IMR-90 (cell line): Measurements from ENCODE around the gene PCSK2. TPM values are rescaled to one million over a fixed set of nuclear protein-coding genes. Genes with fewer than 3 reads are reported as not detected.

Experiments used
- ATAC-seq: fragments of 200-7000 bp; cut with Tn5 transposase; 2 replicates; pipeline ENCODE4 v1.9.1; 2020; ENCODE audit warnings: low read depth, mild to moderate bottlenecking, moderate library complexity
- BruUV-seq: library from RNA; stranded (reverse); fragments of 400-500 nt; replicated peaks from 2 replicates; lab custom pipeline; 2021; lab: Mats Ljungman, UMichigan
- CTCF ChIA-PET: fragments of 300-600 bp; formaldehyde crosslinking; extraction: SDS; loops from one replicate; lab custom pipeline; 2021; ENCODE audit warnings: antibody characterized with exemption; lab: Yijun Ruan, JAX
- POLR2A ChIA-PET: fragments of 300-600 bp; sonication (Branson Sonifier 250); formaldehyde crosslinking; loops from one replicate; lab custom pipeline; 2022; ENCODE audit warnings: antibody characterized with exemption; ENCODE audit not compliant: unreplicated experiment; lab: Charles Lee
- DNase-seq: peaks from one replicate; pipeline ENCODE4 v3.0.0; 2013
- H2AFZ ChIP-seq: replicated peaks from 2 replicates; pipeline ENCODE3; 2013; ENCODE audit warnings: low read length, mild to moderate bottlenecking; ENCODE audit not compliant: poor library complexity
- H2AK5ac ChIP-seq: 2 replicates; pipeline ENCODE4 v1.6.1; 2013; ENCODE audit warnings: low read depth, low read length, inconsistent platforms
- H2AK9ac ChIP-seq: replicated peaks from 2 replicates; pipeline ENCODE3; 2013; ENCODE audit warnings: mild to moderate bottlenecking, low read depth, low read length, moderate library complexity; ENCODE audit not compliant: poor library complexity
- H2BK120ac ChIP-seq: 2 replicates; pipeline ENCODE4 v1.6.1; 2013; ENCODE audit warnings: low read depth, low read length, inconsistent platforms
- H2BK15ac ChIP-seq: 3 replicates; pipeline ENCODE4 v1.6.1; 2013; ENCODE audit warnings: low read depth, low read length, inconsistent platforms
- H2BK20ac ChIP-seq: 2 replicates; pipeline ENCODE4 v1.6.1; 2013; ENCODE audit warnings: low read depth, mild to moderate bottlenecking, inconsistent platforms, low read length, moderate library complexity
- H2BK5ac ChIP-seq: 2 replicates; pipeline ENCODE4 v1.6.1; 2013; ENCODE audit warnings: mild to moderate bottlenecking, low read depth, low read length, inconsistent platforms; ENCODE audit not compliant: poor library complexity, severe bottlenecking
- H3K14ac ChIP-seq: replicated peaks from 2 replicates; pipeline ENCODE4 v1.6.1; 2013; ENCODE audit warnings: low read depth, low read length, inconsistent platforms
- H3K18ac ChIP-seq: 2 replicates; pipeline ENCODE4 v1.6.1; 2013; ENCODE audit warnings: low read depth, low read length, control low read depth
- H3K23ac ChIP-seq: 2 replicates; pipeline ENCODE4 v1.6.1; 2013; ENCODE audit warnings: low read depth, low read length, inconsistent platforms
- H3K27ac ChIP-seq: 2 replicates; pipeline ENCODE4 v1.5.1; 2013; ENCODE audit warnings: mild to moderate bottlenecking, control low read depth, low read length; ENCODE audit not compliant: insufficient read depth
- H3K27me3 ChIP-seq: 2 replicates; pipeline ENCODE4 v1.6.1; 2013; ENCODE audit warnings: low read length; ENCODE audit not compliant: control insufficient read depth, insufficient read depth
- H3K36me3 ChIP-seq: 2 replicates; pipeline ENCODE4 v1.6.1; 2013; ENCODE audit warnings: low read length, mixed read lengths; ENCODE audit not compliant: control insufficient read depth, insufficient read depth
- H3K4ac ChIP-seq: 2 replicates; pipeline ENCODE4 v1.6.1; 2013; ENCODE audit warnings: low read depth, low read length, inconsistent platforms
- H3K4me1 ChIP-seq: 2 replicates; pipeline ENCODE4 v1.6.1; 2013; ENCODE audit warnings: low read length, mixed read lengths; ENCODE audit not compliant: control insufficient read depth, insufficient read depth
- H3K4me2 ChIP-seq: 2 replicates; pipeline ENCODE4 v1.6.1; 2013; ENCODE audit warnings: low read depth, mild to moderate bottlenecking, control low read depth, low read length, moderate library complexity
- H3K4me3 ChIP-seq: 2 replicates; pipeline ENCODE4 v1.5.1; 2013; ENCODE audit warnings: low read depth, mild to moderate bottlenecking, control low read depth, low read length, moderate library complexity; ENCODE audit not compliant: insufficient read depth
- H3K56ac ChIP-seq: 2 replicates; pipeline ENCODE4 v1.6.1; 2013; ENCODE audit warnings: low read length, inconsistent platforms; ENCODE audit not compliant: insufficient read depth; ENCODE audit errors: extremely low read depth
- H3K79me1 ChIP-seq, 2 experiments: 2 replicates each; pipeline ENCODE4 v1.6.1; 2013; ENCODE audit warnings: low read length in 2 of 2, inconsistent platforms in 1 of 2, low read depth in 1 of 2
- H3K9ac ChIP-seq: 2 replicates; pipeline ENCODE4 v1.6.1; 2013; ENCODE audit warnings: low read depth, low read length, control low read depth
- H3K9me1 ChIP-seq: 2 replicates; pipeline ENCODE4 v1.6.1; 2013; ENCODE audit warnings: low read length, inconsistent platforms; ENCODE audit not compliant: insufficient read depth
- H3K9me3 ChIP-seq: 2 replicates; pipeline ENCODE4 v1.6.1; 2013; ENCODE audit warnings: low read length; ENCODE audit not compliant: control insufficient read depth, insufficient read depth
- H4K20me1 ChIP-seq: 2 replicates; pipeline ENCODE4 v1.6.1; 2013; ENCODE audit warnings: low read length, inconsistent platforms; ENCODE audit not compliant: insufficient read depth
- H4K5ac ChIP-seq: 2 replicates; pipeline ENCODE4 v1.6.1; 2013; ENCODE audit warnings: mild to moderate bottlenecking, low read depth, low read length, control low read depth
- H4K8ac ChIP-seq, 2 experiments: 2 replicates each; pipeline ENCODE4 v1.6.1; 2013; ENCODE audit warnings: low read depth in 2 of 2, low read length in 2 of 2, control low read depth in 1 of 2, inconsistent platforms in 1 of 2
- H4K91ac ChIP-seq: 2 replicates; pipeline ENCODE4 v1.6.1; 2013; ENCODE audit warnings: low read depth, low read length, inconsistent platforms; ENCODE audit not compliant: insufficient read depth
- BHLHE40 ChIP-seq: fragments of 150-350 bp; IDR thresholded peaks from 2 replicates; pipeline ENCODE4 v1.6.1; 2016; ENCODE audit warnings: mild to moderate bottlenecking, low read depth, low read length
- CEBPB ChIP-seq: IDR thresholded peaks from 2 replicates; pipeline ENCODE4 v1.6.1; 2012; ENCODE audit warnings: low read depth, low read length, improper control_type of control experiment
- CHD1 ChIP-seq: IDR thresholded peaks from 2 replicates; pipeline ENCODE4 v1.6.1; 2012; ENCODE audit warnings: low read depth, low read length, improper control_type of control experiment
- CTCF ChIP-seq: conservative IDR thresholded peaks from 2 replicates; pipeline ENCODE4 v1.5.1; 2012; ENCODE audit warnings: mild to moderate bottlenecking, low read depth, low read length, improper control_type of control experiment
- FOS ChIP-seq: fragments of 150-350 bp; IDR thresholded peaks from 2 replicates; pipeline ENCODE4 v1.6.1; 2016; ENCODE audit warnings: low read depth, low read length
- MAFK ChIP-seq: IDR thresholded peaks from 2 replicates; pipeline ENCODE4 v1.6.1; 2012; ENCODE audit warnings: low read depth, low read length, improper control_type of control experiment
- MAZ ChIP-seq: IDR thresholded peaks from 2 replicates; pipeline ENCODE4 v1.6.1; 2012; ENCODE audit warnings: low read depth, mild to moderate bottlenecking, low read length, improper control_type of control experiment, moderate library complexity, borderline replicate concordance
- MXI1 ChIP-seq: IDR thresholded peaks from 2 replicates; pipeline ENCODE4 v1.6.1; 2012; ENCODE audit warnings: low read depth, mild to moderate bottlenecking, low read length, moderate library complexity, borderline replicate concordance
- NFE2L2 ChIP-seq: fragments of 150-350 bp; IDR thresholded peaks from 2 replicates; pipeline ENCODE4 v1.6.1; 2016; ENCODE audit warnings: low read depth, mild to moderate bottlenecking, low read length
- POLR2A ChIP-seq: IDR thresholded peaks from 2 replicates; pipeline ENCODE4 v1.6.1; 2012; ENCODE audit warnings: mild to moderate bottlenecking, low read depth, low read length
- RAD21 ChIP-seq: IDR thresholded peaks from 2 replicates; pipeline ENCODE4 v1.6.1; 2012; ENCODE audit warnings: low read length, improper control_type of control experiment
- RCOR1 ChIP-seq: IDR thresholded peaks from 2 replicates; pipeline ENCODE4 v1.6.1; 2012; ENCODE audit warnings: mild to moderate bottlenecking, low read length, improper control_type of control experiment; ENCODE audit not compliant: insufficient replicate concordance
- RFX5 ChIP-seq: IDR thresholded peaks from 2 replicates; pipeline ENCODE4 v1.8.0; 2012; ENCODE audit warnings: low read depth, mild to moderate bottlenecking, low read length, moderate library complexity
- SMC3 ChIP-seq: fragments of 150-350 bp; IDR thresholded peaks from 2 replicates; pipeline ENCODE4 v1.6.1; 2016; ENCODE audit warnings: low read depth, mild to moderate bottlenecking, antibody characterized with exemption, low read length, moderate library complexity
- dilution Hi-C: fragments of 300-500 bp; cut with HindIII; formaldehyde crosslinking; loops from one replicate; pipeline ENCODE4 v1.14.3; 2018; ENCODE audit warnings: low sequenced_read_pairs; ENCODE audit not compliant: unreplicated experiment
- in situ Hi-C: fragments of 300-500 bp; cut with MboI; formaldehyde crosslinking; loops from 3 replicates; pipeline ENCODE4 v1.14.3; 2019; ENCODE audit warnings: low sequenced_read_pairs, inconsistent platforms, mixed read lengths
- intact Hi-C: fragments of 100-400 bp; cut with micrococcal nuclease; formaldehyde crosslinking; loops from 2 replicates; pipeline ENCODE4 v1.10.0; 2022
- polyA plus RNA-seq, 3 experiments: library from polyadenylated mRNA; depleted of rRNA; stranded (reverse); fragments of >200 nt; gene quantifications; 2 replicates each; pipeline ENCODE4 v1.2.3, GENCODE V29; 2012; ENCODE audit warnings: low replicate concordance in 1 of 3
- total RNA-seq: library from RNA; depleted of rRNA; stranded (reverse); fragments of >200 nt; gene quantifications from 2 replicates; pipeline ENCODE4 v1.2.3, GENCODE V29; 2012
- TF ChIP-seq, protein P1 (sequence below): fragments of 150-350 bp; IDR thresholded peaks from 2 replicates; pipeline ENCODE4 v1.6.1; 2016; ENCODE audit warnings: low read depth, mild to moderate bottlenecking, low read length, moderate library complexity, borderline replicate concordance
- TF ChIP-seq, protein P2 (sequence below): fragments of 150-350 bp; IDR thresholded peaks from 2 replicates; pipeline ENCODE4 v1.6.1; 2017; ENCODE audit warnings: mild to moderate bottlenecking, antibody characterized with exemption, low read length, low read depth

The PCSK2 gene
- total and polyA plus RNA-seq, 2 of the 4 experiments (the other 2 are of a cell fraction) = not detected

GRCh38 chr20:17276101-17276500 lies 49.3 kb downstream of the PCSK2 start:
- in situ Hi-C loops (no loop called here), intact Hi-C loops (no loop called here), dilution Hi-C loops (no loop called here)
- BruUV-seq = no TSS peak
- no peak overlapping the region for H3K27ac ChIP-seq
- H3K4me2 ChIP-seq = no peak overlapping the region
- H4K8ac ChIP-seq = no peak overlapping the region
- H3K9me3 ChIP-seq = no peaks in the 10 kb centered on the region
- H3K18ac ChIP-seq = no peak overlapping the region
- H3K23ac ChIP-seq = no peak overlapping the region
- no peak overlapping the region for H2AFZ ChIP-seq
- no peak overlapping the region for H3K9ac ChIP-seq
- H3K9me1 ChIP-seq = no peaks in the 10 kb centered on the region
- H3K36me3 ChIP-seq = no peaks in the 10 kb centered on the region
- no peak overlapping the region for H2BK5ac ChIP-seq
- no peak overlapping the region for H2BK120ac ChIP-seq
- ATAC-seq = no peak
- H2BK20ac ChIP-seq = no peak overlapping the region
- H3K27me3 ChIP-seq = no peaks in the 10 kb centered on the region
- no peaks in the 10 kb centered on the region for H3K79me1 ChIP-seq
- H3K4me3 ChIP-seq = no peak overlapping the region
- ChIA-PET CTCF (no interaction called here), POLR2A (no interaction called here)
- H3K56ac ChIP-seq = no peak overlapping the region
- H2AK5ac ChIP-seq = no peak overlapping the region
- H4K20me1 ChIP-seq = no peaks in the 10 kb centered on the region
- H3K4ac ChIP-seq = no peak overlapping the region
- no peak overlapping the region for H4K5ac ChIP-seq
- no peak for DNase-seq
- H2AK9ac ChIP-seq = no peak overlapping the region
- no peak overlapping the region for H2BK15ac ChIP-seq
- H4K91ac ChIP-seq = no peak overlapping the region
- no peaks in the 10 kb centered on the region for H3K4me1 ChIP-seq
- TF ChIP-seq, protein P1, sequence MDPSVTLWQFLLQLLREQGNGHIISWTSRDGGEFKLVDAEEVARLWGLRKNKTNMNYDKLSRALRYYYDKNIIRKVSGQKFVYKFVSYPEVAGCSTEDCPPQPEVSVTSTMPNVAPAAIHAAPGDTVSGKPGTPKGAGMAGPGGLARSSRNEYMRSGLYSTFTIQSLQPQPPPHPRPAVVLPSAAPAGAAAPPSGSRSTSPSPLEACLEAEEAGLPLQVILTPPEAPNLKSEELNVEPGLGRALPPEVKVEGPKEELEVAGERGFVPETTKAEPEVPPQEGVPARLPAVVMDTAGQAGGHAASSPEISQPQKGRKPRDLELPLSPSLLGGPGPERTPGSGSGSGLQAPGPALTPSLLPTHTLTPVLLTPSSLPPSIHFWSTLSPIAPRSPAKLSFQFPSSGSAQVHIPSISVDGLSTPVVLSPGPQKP = no peak
- TF ChIP-seq CTCF (no peak), CEBPB (no peak), RFX5 (no peak), RAD21 (no peak), FOS (no peak), MAZ (no peak), MXI1 (no peak), NFE2L2 (no peak), SMC3 (no peak), POLR2A (no peak), MAFK (no peak), CHD1 (no peak), RCOR1 (no peak), BHLHE40 (no peak)
- TF ChIP-seq, protein P2, sequence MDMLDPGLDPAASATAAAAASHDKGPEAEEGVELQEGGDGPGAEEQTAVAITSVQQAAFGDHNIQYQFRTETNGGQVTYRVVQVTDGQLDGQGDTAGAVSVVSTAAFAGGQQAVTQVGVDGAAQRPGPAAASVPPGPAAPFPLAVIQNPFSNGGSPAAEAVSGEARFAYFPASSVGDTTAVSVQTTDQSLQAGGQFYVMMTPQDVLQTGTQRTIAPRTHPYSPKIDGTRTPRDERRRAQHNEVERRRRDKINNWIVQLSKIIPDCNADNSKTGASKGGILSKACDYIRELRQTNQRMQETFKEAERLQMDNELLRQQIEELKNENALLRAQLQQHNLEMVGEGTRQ = no peak
- H3K14ac ChIP-seq = no peak overlapping the region
